Measurements from ENCODE around the gene LIN28B.

GRCh38 chr6:104956731-104957294 lies at the start of gene LIN28B:
- TF ChIP-seq CTCF (IDR thresholded peaks at IDR 0.05 in 8 of 11, conservative IDR thresholded peaks at IDR 0.05 in 3 of 11) (no peak), POLR2AphosphoS5 (IDR thresholded peaks at IDR 0.05) (no peak), POLR2A (IDR thresholded peaks at IDR 0.05) (no peak)

Data from spleen (tissue), 7 donors.